Skeletal muscle tissue (tissue), 4 donors: ENCODE results near the gene LRRC49. TPM values are rescaled to one million over a fixed set of nuclear protein-coding genes. Genes with fewer than 3 reads are reported as not detected.
A peak's percentile ranks its signal among the peaks of the same experiment; 100 is the strongest.
"Not testable (repeated sequence)": the region's sequence is repeated elsewhere in the genome, so short reads cannot be mapped to it uniquely, and the experiment has no call there.

Experiments used
- H3K27ac ChIP-seq: one replicate; pipeline ENCODE4 v1.7.0; 2013; ENCODE audit warnings: mild to moderate bottlenecking, low read depth, low read length, inconsistent platforms
- H3K27me3 ChIP-seq, 3 donors: one replicate each; pipeline ENCODE4 v1.7.0; 2013; ENCODE audit warnings: low read length in 3 of 3; ENCODE audit not compliant: control insufficient read depth in 3 of 3, insufficient read depth in 3 of 3
- H3K36me3 ChIP-seq, 3 donors: one replicate each; pipeline ENCODE4 v1.7.0; 2013; ENCODE audit warnings: low read length in 3 of 3; ENCODE audit not compliant: control insufficient read depth in 3 of 3, insufficient read depth in 3 of 3
- H3K4me1 ChIP-seq, 3 donors: one replicate each; pipeline ENCODE4 v1.7.0; 2013; ENCODE audit warnings: low read length in 3 of 3, mild to moderate bottlenecking in 3 of 3; ENCODE audit not compliant: control insufficient read depth in 3 of 3, insufficient read depth in 3 of 3
- H3K4me3 ChIP-seq, 3 donors: one replicate each; pipeline ENCODE4 v1.7.0; 2013; ENCODE audit warnings: low read length in 3 of 3
- H3K9ac ChIP-seq, 3 donors: one replicate each; pipeline ENCODE4 v1.7.0; 2013; ENCODE audit warnings: low read length in 3 of 3, mild to moderate bottlenecking in 3 of 3, moderate library complexity in 2 of 3, low read depth in 1 of 3
- H3K9me3 ChIP-seq, 3 donors: one replicate each; pipeline ENCODE4 v1.7.0; 2013; ENCODE audit warnings: low read length in 3 of 3; ENCODE audit not compliant: control insufficient read depth in 3 of 3
- total RNA-seq: library from RNA; depleted of rRNA; stranded (reverse); fragments of >200 nt; gene quantifications from one replicate; pipeline ENCODE4 v1.2.3, GENCODE V29; 2014
- donor health status: Osteomylitis.

LRRC49 gene
- total RNA-seq, 1 donor from 2014 or later = 11.0 TPM

DNA sequence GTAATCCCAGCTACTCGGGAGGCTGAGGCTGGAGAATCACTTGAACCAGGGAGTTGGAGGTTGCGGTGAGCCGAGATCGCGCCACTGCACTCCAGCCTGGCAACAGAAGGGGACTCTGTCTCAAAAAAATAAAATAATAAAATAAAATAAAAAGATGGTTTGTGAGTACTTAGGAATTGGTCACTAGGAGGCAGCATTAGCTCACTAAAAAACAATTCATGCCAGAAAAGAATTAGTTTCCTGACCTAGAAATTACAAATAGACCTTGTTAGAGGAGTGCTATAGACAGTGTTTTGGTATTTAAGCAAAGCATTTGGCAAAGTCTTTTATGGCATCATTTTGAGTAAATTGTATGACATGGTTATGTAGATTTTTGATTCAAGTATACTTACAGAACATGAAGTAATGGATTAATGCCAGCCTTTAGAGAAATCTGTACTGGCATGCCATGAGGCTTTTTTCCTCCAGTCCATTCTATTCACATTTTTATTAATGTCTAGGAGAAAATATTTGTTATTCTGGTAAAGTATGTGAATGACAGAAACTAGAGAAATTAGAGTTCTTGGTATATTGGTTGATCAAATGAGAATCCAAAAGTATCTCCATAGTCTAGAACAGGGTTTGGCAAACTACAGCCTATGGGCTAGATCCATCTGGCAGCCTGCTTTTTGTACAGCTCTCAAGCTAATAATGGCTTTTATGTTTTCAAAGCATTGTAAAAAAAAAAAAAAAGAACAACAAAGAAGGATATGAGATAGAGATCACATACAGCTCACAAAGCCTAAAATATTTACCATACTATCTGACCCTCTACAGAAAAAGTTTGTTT lies 81.6 kb downstream of the LRRC49 start:
- H3K4me1 ChIP-seq = no peaks in the 10 kb centered on the region
- no peak overlapping the region for H3K27ac ChIP-seq
- no peak overlapping the region for H3K4me3 ChIP-seq
- H3K27me3 ChIP-seq = no peaks in the 10 kb centered on the region
- no peaks in the 10 kb centered on the region for H3K9me3 ChIP-seq
- H3K9ac ChIP-seq = peak overlapping the region in 1 of 3 donors; percentile 20
- no peaks in the 10 kb centered on the region for H3K36me3 ChIP-seq

- Histone ChIP-seq H3K4me1 (no peaks in the 10 kb centered on the region), H3K9me3 (no peaks in the 10 kb centered on the region), H3K9ac (no peak overlapping the region), H3K27ac (no peak overlapping the region), H3K27me3 (no peaks in the 10 kb centered on the region), H3K36me3 (no peaks in the 10 kb centered on the region), H3K4me3 (no peak overlapping the region)
Measured at GRCh38 chr15:70976851-70977250, 84.2 kb downstream of the LRRC49 start.

- Histone ChIP-seq H3K9ac (no peak overlapping the region), H3K9me3 (no peaks in the 10 kb centered on the region), H3K36me3 (peaks cover 0 to 5% (median 2%) of the 10 kb centered on the region in 3 donors), H3K4me1 (no peaks in the 10 kb centered on the region), H3K27ac (no peak overlapping the region), H3K4me3 (no peak overlapping the region), H3K27me3 (no peaks in the 10 kb centered on the region)
Measured at GRCh38 chr15:70995383-70995970, 102.9 kb downstream of the LRRC49 start.

- Histone ChIP-seq H3K27ac (no peak overlapping the region), H3K4me3 (no peak overlapping the region), H3K9ac (no peak overlapping the region), H3K4me1 (no peaks in the 10 kb centered on the region), H3K9me3 (no peaks in the 10 kb centered on the region), H3K27me3 (no peaks in the 10 kb centered on the region), H3K36me3 (peaks cover 0 to 5% (median 2%) of the 10 kb centered on the region in 3 donors)
Measured at GRCh38 chr15:70998319-70998718, 105.7 kb downstream of the LRRC49 start.

- Histone ChIP-seq H3K27ac (no peak overlapping the region), H3K4me3 (no peak overlapping the region)
Measured at GRCh38 chr15:71002316-71002715, 109.7 kb downstream of the LRRC49 start.

GRCh38 chr15:71003319-71003718 lies 110.7 kb downstream of the LRRC49 start:
- H3K27ac ChIP-seq = no peak overlapping the region
- no peaks in the 10 kb centered on the region for H3K27me3 ChIP-seq
- H3K4me3 ChIP-seq = no peak overlapping the region
- H3K4me1 ChIP-seq = no peaks in the 10 kb centered on the region
- H3K9ac ChIP-seq = no peak overlapping the region
- no peaks in the 10 kb centered on the region for H3K9me3 ChIP-seq
- H3K36me3 ChIP-seq = peaks cover 0 to 5% (median 2%) of the 10 kb centered on the region in 3 donors

More at GRCh38 chr15:71002316-71002715, 109.7 kb downstream of the LRRC49 start:
- no peaks in the 10 kb centered on the region for H3K9me3 ChIP-seq
- no peak overlapping the region for H3K9ac ChIP-seq
- H3K4me1 ChIP-seq = no peaks in the 10 kb centered on the region
- H3K27me3 ChIP-seq = no peaks in the 10 kb centered on the region
- peaks cover 0 to 5% (median 2%) of the 10 kb centered on the region in 3 donors for H3K36me3 ChIP-seq

DNA sequence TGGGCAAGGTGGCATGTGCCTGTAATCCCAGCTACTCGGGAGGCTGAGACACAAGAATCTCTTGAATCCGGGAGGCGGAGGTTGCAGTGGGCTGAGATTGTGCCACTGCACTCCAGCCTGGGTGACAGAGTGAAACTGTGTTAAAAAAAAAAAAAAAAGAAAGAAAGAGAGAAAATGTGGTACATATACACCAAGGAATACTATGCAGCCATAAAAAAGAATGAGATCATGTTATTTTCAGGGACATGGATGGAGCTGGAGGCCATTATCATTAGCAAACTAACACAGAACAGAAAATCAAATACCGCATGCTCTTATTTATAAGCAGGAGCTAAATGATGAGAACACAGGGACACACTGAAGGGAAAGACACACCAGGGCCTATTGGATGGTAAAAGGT lies 111.9 kb downstream of the LRRC49 start:
- H3K4me1 ChIP-seq, H3K9ac ChIP-seq, H3K4me3 ChIP-seq, H3K27me3 ChIP-seq, H3K36me3 ChIP-seq, H3K27ac ChIP-seq, H3K9me3 ChIP-seq: not testable (repeated sequence)

DNA sequence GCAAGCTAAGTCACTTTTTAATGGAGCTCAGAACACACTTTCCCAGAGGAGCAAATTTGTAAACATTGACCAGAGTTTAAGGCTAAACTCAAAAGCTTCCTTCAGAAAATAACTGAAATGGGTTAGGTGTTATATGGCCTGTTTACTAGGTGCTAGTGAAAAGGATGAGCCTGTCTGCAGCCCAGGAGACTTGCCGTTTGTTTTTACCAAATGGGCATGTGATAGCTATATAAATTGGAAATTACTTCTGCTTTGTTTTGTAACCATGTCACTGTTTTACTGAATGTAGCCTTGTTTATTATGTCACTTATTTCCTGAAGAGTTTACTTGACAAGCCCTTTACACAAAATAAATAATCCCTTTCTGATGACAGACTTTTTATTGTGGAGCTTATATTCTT lies 113.3 kb downstream of the LRRC49 start:
- Histone ChIP-seq H3K9me3 (no peaks in the 10 kb centered on the region), H3K27me3 (no peaks in the 10 kb centered on the region), H3K36me3 (no peaks in the 10 kb centered on the region), H3K27ac (no peak overlapping the region), H3K4me3 (no peak overlapping the region), H3K9ac (no peak overlapping the region), H3K4me1 (no peaks in the 10 kb centered on the region)

- Histone ChIP-seq H3K4me3 (no peak overlapping the region), H3K27ac (no peak overlapping the region), H3K27me3 (no peaks in the 10 kb centered on the region), H3K9ac (no peak overlapping the region), H3K36me3 (no peaks in the 10 kb centered on the region), H3K9me3 (no peaks in the 10 kb centered on the region), H3K4me1 (no peaks in the 10 kb centered on the region)
Measured at GRCh38 chr15:71008250-71008870, 115.7 kb downstream of the LRRC49 start.

DNA sequence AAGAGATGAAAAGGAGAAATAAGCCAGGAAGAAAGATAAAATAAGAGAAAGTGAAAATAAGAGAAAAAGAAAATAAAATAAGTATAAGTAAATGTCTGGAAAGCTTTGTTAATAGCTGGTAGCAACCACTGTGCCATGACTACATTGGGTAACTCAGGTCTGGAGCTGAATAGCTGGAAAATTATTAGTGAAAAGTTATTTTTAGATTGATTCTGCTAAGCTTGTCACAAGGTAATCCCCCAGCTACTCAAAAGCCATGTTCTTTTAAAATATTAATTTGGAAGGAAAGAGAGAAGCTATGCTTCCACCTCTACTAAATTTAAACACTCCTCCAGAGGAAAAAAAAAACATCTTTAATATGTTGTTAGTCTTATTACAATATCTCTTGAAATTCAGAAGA lies 117.8 kb downstream of the LRRC49 start:
- no peak overlapping the region for H3K4me3 ChIP-seq
- H3K27ac ChIP-seq = no peak overlapping the region
- no peaks in the 10 kb centered on the region for H3K4me1 ChIP-seq
- no peaks in the 10 kb centered on the region for H3K36me3 ChIP-seq
- no peaks in the 10 kb centered on the region for H3K9me3 ChIP-seq
- no peaks in the 10 kb centered on the region for H3K27me3 ChIP-seq
- H3K9ac ChIP-seq = no peak overlapping the region
